CD14-positive monocyte (primary cell): ENCODE results near the gene ZSCAN25. TPM values are rescaled to one million over a fixed set of nuclear protein-coding genes. Genes with fewer than 3 reads are reported as not detected.

Experiments used
- DNase-seq, 3 donors: peaks; one replicate each; pipeline ENCODE4 v3.0.0-alpha.2; 2011 to 2022
- H2AFZ ChIP-seq: 2 replicates; pipeline ENCODE4 v1.6.0; 2012; ENCODE audit warnings: mild to moderate bottlenecking, low read depth, low read length, inconsistent platforms; ENCODE audit not compliant: insufficient read depth, poor library complexity, severe bottlenecking
- H3K27ac ChIP-seq, 2 donors: 1 replicate in 1 of 2; 2 replicates in 1 of 2; pipeline ENCODE4 v1.5.1; 2012 to 2013; ENCODE audit warnings: low read length in 2 of 2, control low read depth in 1 of 2, inconsistent platforms in 1 of 2, low read depth in 1 of 2, mild to moderate bottlenecking in 1 of 2
- H3K27me3 ChIP-seq, 2 donors: one replicate each; pipeline versions ENCODE4 v1.6.0 to v1.6.1; 2011 to 2013; ENCODE audit warnings: low read length in 2 of 2; ENCODE audit not compliant: control insufficient read depth in 2 of 2, insufficient read depth in 2 of 2
- H3K36me3 ChIP-seq, 2 donors: replicated peaks in 1 of 2; 1 replicate in 1 of 2; 2 replicates in 1 of 2; pipeline versions ENCODE4 v1.5.1 to v1.6.1; 2012 to 2013; ENCODE audit warnings: low read length in 2 of 2, control low read depth in 1 of 2, inconsistent platforms in 1 of 2, mild to moderate bottlenecking in 1 of 2; ENCODE audit not compliant: insufficient read depth in 2 of 2, control insufficient read depth in 1 of 2
- H3K4me1 ChIP-seq, 2 donors: 1 replicate in 1 of 2; 2 replicates in 1 of 2; pipeline versions ENCODE4 v1.5.1 to v1.6.1; 2012 to 2013; ENCODE audit warnings: low read length in 2 of 2, control low read depth in 1 of 2, inconsistent platforms in 1 of 2, mild to moderate bottlenecking in 1 of 2, moderate library complexity in 1 of 2; ENCODE audit not compliant: insufficient read depth in 2 of 2, control insufficient read depth in 1 of 2
- H3K4me2 ChIP-seq: replicated peaks from 2 replicates; pipeline ENCODE3; 2012; ENCODE audit warnings: low read length, moderate library complexity, mild to moderate bottlenecking; ENCODE audit not compliant: poor library complexity, severe bottlenecking; ENCODE audit errors: extremely low read depth
- H3K4me3 ChIP-seq, 3 experiments: fragments of 200-600 bp in 1 of 3; sonication (generic) in 1 of 3; replicated peaks in 1 of 3; 1 replicate in 2 of 3; 2 replicates in 1 of 3; pipeline ENCODE4 v1.5.1; 2011 to 2013; ENCODE audit warnings: low read length in 3 of 3, mild to moderate bottlenecking in 3 of 3, control low read depth in 2 of 3, low read depth in 2 of 3, inconsistent platforms in 1 of 3, moderate library complexity in 1 of 3
- H3K79me2 ChIP-seq: 2 replicates; pipeline ENCODE4 v1.6.0; 2012; ENCODE audit warnings: mild to moderate bottlenecking, control low read depth, inconsistent platforms, low read length, moderate library complexity; ENCODE audit not compliant: insufficient read depth
- H3K9ac ChIP-seq: 2 replicates; pipeline ENCODE4 v1.6.0; 2017; ENCODE audit warnings: low read length, mild to moderate bottlenecking; ENCODE audit not compliant: insufficient read depth, poor library complexity, severe bottlenecking
- H3K9me3 ChIP-seq, 2 donors: replicated peaks in 1 of 2; 1 replicate in 1 of 2; 2 replicates in 1 of 2; pipeline versions ENCODE4 v1.5.1 to v1.6.1; 2012 to 2013; ENCODE audit warnings: low read length in 2 of 2, control low read depth in 1 of 2; ENCODE audit not compliant: control insufficient read depth in 1 of 2, insufficient read depth in 1 of 2
- H4K20me1 ChIP-seq: 2 replicates; pipeline ENCODE4 v1.6.0; 2012; ENCODE audit warnings: mild to moderate bottlenecking, low read length, control low read depth, moderate library complexity; ENCODE audit not compliant: insufficient read depth
- H3K27ac Mint-ChIP-seq, 7 donors: one replicate each; pipeline ENCODE4 v1.8.0; 2020; ENCODE audit warnings: mild to moderate bottlenecking in 7 of 7, mixed read lengths in 7 of 7, moderate library complexity in 6 of 7, inconsistent platforms in 2 of 7
- H3K27me3 Mint-ChIP-seq, 3 donors: one replicate each; pipeline ENCODE4 v1.8.0; 2021 to 2022; ENCODE audit warnings: low read depth in 3 of 3, mild to moderate bottlenecking in 3 of 3, mixed read lengths in 3 of 3, moderate library complexity in 3 of 3, inconsistent platforms in 1 of 3
- H3K36me3 Mint-ChIP-seq, 2 donors: one replicate each; pipeline ENCODE4 v1.8.0; 2020; ENCODE audit warnings: mixed read lengths in 2 of 2, inconsistent platforms in 1 of 2, mild to moderate bottlenecking in 1 of 2
- H3K4me1 Mint-ChIP-seq: one replicate; pipeline ENCODE4 v1.8.0; 2020; ENCODE audit warnings: mild to moderate bottlenecking, mixed read lengths
- H3K4me3 Mint-ChIP-seq, 2 donors: one replicate each; pipeline ENCODE4 v1.8.0; 2020; ENCODE audit warnings: mild to moderate bottlenecking in 2 of 2, mixed read lengths in 2 of 2, moderate library complexity in 1 of 2
- H3K9me3 Mint-ChIP-seq, 7 donors: one replicate each; pipeline ENCODE4 v1.8.0; 2020 to 2022; ENCODE audit warnings: mixed read lengths in 7 of 7, mild to moderate bottlenecking in 6 of 7, moderate library complexity in 6 of 7, inconsistent platforms in 2 of 7
- CTCF ChIP-seq: fragments of 200-600 bp; IDR thresholded peaks from one replicate; pipeline ENCODE4 v1.8.0; 2022; ENCODE audit warnings: antibody characterized with exemption, mild to moderate bottlenecking
- WGBS: methylation state at CpG from one replicate; pipeline ENCODE4 v1.1.5; 2013; ENCODE audit warnings: missing lambda C conversion rate; ENCODE audit not compliant: insufficient coverage; 5-methylcytosine and 5-hydroxymethylcytosine counted together
- intact Hi-C, 2 donors: fragments of 100-400 bp; cut with micrococcal nuclease; formaldehyde crosslinking; loops; one replicate each; pipeline versions ENCODE4 v1.15.0 to v1.15.1; 2023
- polyA plus RNA-seq, 3 donors: library from polyadenylated mRNA; depleted of rRNA in 1 of 3; unstranded in 2 of 3; stranded (reverse) in 1 of 3; fragments of 300-500 nt in 2 of 3; fragments of >200 nt in 1 of 3; fragmentation: Illumina TruSeq in 2 of 3; gene quantifications; 1 replicate in 2 of 3; 2 replicates in 1 of 3; pipeline ENCODE4 v1.2.3, GENCODE V29; 2012 to 2021

ZSCAN25 gene
- polyA plus RNA-seq, 3 donors = 4.3 to 7.3 (median 6.1) TPM

GRCh38 chr7:99642027-99642426 lies 25.3 kb downstream of the ZSCAN25 start:
- intact Hi-C loops = no loop called here
- no peak overlapping the region for H3K4me3 ChIP-seq
- no peaks in the 10 kb centered on the region for H3K9me3 ChIP-seq
- no peak overlapping the region for H3K4me2 ChIP-seq
- H3K79me2 ChIP-seq = no peaks in the 10 kb centered on the region
- no peak for DNase-seq
- no peaks in the 10 kb centered on the region for H4K20me1 ChIP-seq
- TF ChIP-seq CTCF = no peak
- peaks cover 7 to 14% of the 10 kb centered on the region in 2 donors for H3K4me1 ChIP-seq
- Mint-ChIP-seq H3K27ac (peak overlapping the region in 2 of 7 donors; percentile 7 to 17), H3K36me3 (peaks cover 16 to 27% of the 10 kb centered on the region in 2 donors), H3K4me1 (peaks cover 29% of the 10 kb centered on the region), H3K9me3 (peaks cover 0 to 5% (median 3%) of the 10 kb centered on the region in 7 donors), H3K4me3 (no peak overlapping the region), H3K27me3 (peaks cover 0 to 4% (median 2%) of the 10 kb centered on the region in 3 donors)
- H3K27me3 ChIP-seq = no peaks in the 10 kb centered on the region
- 30% methylated on average over 1 of the region's 1 CpG for WGBS
- peaks cover 0 to 7% of the 10 kb centered on the region in 2 donors for H3K36me3 ChIP-seq
- no peak overlapping the region for H3K27ac ChIP-seq
- H2AFZ ChIP-seq = no peak overlapping the region
- H3K9ac ChIP-seq = no peak overlapping the region

- Histone ChIP-seq H3K4me3 (no peak overlapping the region), H3K36me3 (peaks cover 0 to 5% of the 10 kb centered on the region in 2 donors), H3K4me2 (no peak overlapping the region), H3K27ac (no peak overlapping the region), H2AFZ (no peak overlapping the region), H3K9ac (no peak overlapping the region), H3K4me1 (no peaks in the 10 kb centered on the region), H4K20me1 (no peaks in the 10 kb centered on the region), H3K9me3 (no peaks in the 10 kb centered on the region), H3K79me2 (no peaks in the 10 kb centered on the region), H3K27me3 (no peaks in the 10 kb centered on the region)
- intact Hi-C loops = no loop called here
- peaks cover 0 to 4% (median 2%) of the 10 kb centered on the region in 3 donors for H3K27me3 Mint-ChIP-seq
- TF ChIP-seq CTCF = no peak
- no peak for DNase-seq
- WGBS = no CpG with 5 or more reads among the region's 2 CpGs
- no peak overlapping the region for H3K4me3 Mint-ChIP-seq
- H3K36me3 Mint-ChIP-seq = peaks cover 24 to 36% of the 10 kb centered on the region in 2 donors
- peaks cover 15% of the 10 kb centered on the region for H3K4me1 Mint-ChIP-seq
- peak overlapping the region in 1 of 7 donors; percentile 16 for H3K27ac Mint-ChIP-seq
- peaks cover 0 to 5% (median 3%) of the 10 kb centered on the region in 7 donors for H3K9me3 Mint-ChIP-seq
Measured at GRCh38 chr7:99643464-99643863, 26.7 kb downstream of the ZSCAN25 start.
